NCI-H1417 treated with DMSO at 0.1 percent for 48 hours (cell line): ENCODE results near the gene LRRC8E.
A peak's percentile ranks its signal among the peaks of the same experiment; 100 is the strongest.
"Not testable (repeated sequence)": the region's sequence is repeated elsewhere in the genome, so short reads cannot be mapped to it uniquely, and the experiment has no call there.

ENCODE experiments used
- DNase-seq: peaks from one replicate; lab custom pipeline; 2025; lab: John Stamatoyannopoulos, UW

Gene LRRC8E

GRCh38 chr19:7855426-7856108 is 32.7 kb upstream of the LRRC8E start:
- no peak for DNase-seq

DNA sequence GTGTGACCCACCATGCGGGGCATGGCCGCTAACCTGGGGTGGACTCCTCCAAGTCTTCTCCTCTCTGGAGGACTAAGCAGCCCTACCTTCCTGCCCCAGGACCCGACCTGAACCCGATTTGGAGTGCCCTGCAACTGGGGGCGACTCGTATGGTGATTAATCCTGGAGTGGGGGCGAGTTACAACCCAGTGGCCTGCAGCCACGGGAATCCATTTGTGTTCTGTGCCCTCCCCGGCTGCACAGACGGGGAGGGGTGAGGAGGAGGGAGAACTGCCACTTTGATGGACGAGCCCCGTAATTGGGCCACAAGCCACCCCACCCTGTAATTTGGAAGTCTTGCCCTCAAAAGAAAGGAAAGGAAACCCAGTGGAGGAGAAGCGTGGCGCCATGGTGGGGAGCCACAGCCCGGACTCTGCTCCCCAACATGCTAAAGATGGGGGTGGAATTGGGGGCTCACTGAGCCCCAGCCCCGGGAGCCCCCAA is 32.2 kb upstream of the LRRC8E start:
- DNase-seq: no peak

- DNase-seq: no peak
Observed at GRCh38 chr19:7856679-7857663, 31.3 kb upstream of the LRRC8E start.

GRCh38 chr19:7857727-7858108 is 30.6 kb upstream of the LRRC8E start:
- no peak for DNase-seq

GRCh38 chr19:7858109-7858770 is 30.1 kb upstream of the LRRC8E start:
- DNase-seq: peak; percentile 49

GRCh38 chr19:7859087-7859486 is 29.2 kb upstream of the LRRC8E start:
- DNase-seq: not testable (repeated sequence)

DNA sequence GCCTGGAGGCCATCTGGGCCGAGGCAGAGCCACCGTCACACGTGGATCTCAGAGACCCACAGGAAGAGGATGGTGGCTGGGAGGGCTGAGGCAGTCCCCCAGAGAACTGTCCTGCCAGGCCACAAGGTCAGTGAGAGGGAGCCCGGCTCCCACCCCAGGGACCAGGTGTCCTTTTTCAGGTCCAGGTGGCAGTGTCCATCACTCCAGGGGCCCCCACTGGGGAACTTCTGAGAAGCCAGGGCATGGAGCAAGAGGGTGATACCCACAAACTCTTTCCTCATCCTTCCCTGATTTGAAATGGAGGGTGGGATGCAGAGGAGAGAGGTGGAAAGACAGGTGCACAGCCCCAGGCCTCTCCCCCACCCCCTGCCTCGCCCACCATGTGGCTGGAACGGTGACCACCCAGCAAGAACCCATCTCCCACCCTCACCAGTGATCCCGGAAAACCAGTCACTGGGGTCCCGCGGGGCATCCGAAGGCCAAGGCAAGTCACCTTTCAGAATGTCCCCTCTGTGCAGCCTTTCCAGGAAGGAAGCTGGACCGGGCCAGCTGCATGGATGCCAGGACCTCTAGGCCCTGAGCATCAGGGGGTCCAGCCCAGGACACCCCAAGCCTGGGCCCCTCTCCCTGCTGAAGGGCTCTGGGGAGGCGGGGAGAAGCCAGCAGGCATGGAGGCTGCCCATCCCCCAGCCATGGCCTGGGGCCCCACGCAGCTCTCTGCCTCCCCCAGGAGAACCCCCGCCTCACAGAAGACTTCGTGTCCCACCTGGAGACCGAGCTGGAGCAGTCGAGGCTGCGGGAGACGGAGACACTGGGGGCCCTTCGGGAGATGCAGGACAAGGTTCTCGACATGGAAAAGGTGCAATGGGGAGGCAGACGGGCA is 28.2 kb upstream of the LRRC8E start:
- no peak for DNase-seq

DNA sequence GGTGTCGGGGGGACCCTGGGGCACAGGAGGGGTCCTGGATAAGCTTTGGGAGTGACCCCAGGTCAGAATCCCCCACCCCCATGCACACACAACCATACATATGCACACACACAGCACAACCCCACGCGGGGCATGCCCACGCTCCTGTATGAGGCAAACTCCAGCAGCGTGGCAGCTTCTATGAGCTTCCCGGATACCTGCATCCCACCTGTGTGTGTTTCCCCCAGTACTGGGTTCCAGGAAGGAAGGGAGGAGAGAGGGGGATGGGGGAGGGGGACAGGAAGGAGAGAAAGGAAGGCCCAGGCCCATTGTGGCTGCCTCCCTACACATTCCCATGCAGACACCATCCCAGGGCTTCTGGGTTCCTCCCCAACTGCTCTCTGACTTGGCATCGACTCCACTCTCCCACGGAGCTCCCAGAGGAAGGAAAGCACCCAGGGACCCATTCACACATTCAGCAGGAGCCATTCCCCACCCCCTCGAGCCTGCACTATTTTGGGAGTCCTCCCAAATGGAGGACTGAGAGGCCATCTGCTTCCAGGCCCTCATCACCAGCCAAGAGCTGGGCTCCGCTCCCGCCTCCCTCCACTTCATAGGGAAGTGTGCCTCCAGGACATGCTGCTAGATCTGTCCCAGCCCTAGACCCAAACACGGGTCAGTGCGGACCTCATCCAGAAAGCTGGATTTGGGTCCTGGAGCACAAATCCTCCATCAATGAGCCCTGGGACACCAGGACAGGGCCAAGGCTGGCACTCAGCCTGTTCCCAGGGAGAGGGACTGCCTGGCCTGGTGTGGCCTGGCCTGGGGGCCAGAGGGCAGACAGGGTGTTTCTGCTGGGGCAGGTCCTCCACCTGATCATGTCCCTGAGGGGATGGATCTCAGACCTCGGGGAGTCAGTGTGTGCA is 27.3 kb upstream of the LRRC8E start:
- no peak for DNase-seq

- no peak for DNase-seq
Observed at GRCh38 chr19:7861619-7862412, 26.5 kb upstream of the LRRC8E start.

GRCh38 chr19:7862413-7862951 is 25.8 kb upstream of the LRRC8E start:
- no peak for DNase-seq

DNA sequence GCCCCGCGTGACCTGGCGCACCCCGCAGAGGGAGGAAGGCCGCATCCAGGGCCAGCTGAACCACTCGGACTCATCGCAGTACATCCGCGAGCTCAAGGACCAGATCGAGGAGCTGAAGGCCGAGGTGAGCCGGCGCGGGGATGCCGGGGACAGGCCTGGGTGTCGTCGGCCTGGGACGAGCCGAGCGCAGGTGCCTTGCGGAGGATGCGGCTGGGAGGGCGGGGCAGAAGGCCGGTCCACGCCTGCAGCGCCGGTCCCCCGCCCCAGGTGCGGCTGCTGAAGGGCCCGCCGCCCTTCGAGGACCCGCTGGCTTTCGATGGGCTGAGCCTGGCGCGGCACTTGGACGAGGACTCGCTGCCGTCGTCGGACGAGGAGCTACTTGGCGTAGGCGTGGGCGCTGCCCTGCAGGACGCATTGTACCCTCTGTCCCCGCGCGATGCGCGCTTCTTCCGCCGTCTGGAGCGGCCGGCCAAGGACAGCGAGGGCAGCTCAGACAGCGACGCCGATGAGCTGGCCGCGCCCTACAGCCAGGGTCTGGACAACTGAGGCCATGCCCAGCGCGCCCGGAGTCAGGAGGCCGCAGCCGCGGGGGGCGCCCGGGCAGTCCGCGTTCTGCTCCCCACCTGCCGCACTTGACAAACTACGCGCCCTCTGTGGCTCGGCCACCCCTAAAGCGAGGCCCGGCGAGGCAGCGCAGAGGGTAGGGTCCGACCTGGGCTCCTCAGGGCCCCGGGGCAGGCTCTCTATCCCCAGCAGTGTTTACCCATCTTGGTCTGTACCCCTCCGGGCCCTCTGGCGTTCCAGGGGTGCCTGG is 24.9 kb upstream of the LRRC8E start:
- no peak for DNase-seq

DNA sequence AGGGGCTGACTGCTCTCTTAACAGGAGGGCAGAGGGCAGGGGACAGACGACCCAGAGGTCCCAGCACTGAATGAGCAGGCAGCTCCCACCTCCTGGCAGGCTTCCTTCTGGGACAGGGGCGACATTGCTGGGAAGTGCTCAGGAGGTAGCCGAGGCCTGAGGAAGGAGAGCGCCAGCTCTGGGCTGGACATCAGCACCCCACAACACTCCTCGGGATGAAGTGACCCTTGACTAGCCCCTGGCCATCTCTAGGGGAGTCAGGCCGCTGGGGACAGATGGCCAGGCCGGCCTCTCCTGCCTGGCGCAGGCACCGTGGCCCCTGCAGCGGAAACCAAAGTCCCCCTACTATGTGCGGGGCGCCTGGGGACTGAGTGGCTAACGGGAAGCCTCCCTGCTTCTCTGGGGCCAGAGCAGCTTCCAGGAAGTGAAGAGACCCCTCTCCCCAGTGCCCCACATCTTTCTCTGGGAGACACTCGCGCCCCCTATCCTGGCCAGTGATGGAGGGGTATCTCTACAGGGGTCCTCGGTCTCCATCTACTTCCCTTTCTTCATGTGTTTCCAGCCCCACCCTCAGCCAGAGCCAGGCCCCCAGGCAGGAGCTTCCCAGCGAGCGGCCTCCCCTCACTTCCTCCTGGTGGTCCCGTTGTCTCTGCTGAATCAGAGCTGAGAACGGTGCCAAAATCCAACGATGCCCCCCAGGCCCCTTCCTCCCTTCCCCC is 24.2 kb upstream of the LRRC8E start:
- no peak for DNase-seq

GRCh38 chr19:7864690-7865074 is 23.6 kb upstream of the LRRC8E start:
- DNase-seq: no peak

- DNase-seq: no peak
Observed at GRCh38 chr19:7865262-7865911, 22.9 kb upstream of the LRRC8E start.

DNA sequence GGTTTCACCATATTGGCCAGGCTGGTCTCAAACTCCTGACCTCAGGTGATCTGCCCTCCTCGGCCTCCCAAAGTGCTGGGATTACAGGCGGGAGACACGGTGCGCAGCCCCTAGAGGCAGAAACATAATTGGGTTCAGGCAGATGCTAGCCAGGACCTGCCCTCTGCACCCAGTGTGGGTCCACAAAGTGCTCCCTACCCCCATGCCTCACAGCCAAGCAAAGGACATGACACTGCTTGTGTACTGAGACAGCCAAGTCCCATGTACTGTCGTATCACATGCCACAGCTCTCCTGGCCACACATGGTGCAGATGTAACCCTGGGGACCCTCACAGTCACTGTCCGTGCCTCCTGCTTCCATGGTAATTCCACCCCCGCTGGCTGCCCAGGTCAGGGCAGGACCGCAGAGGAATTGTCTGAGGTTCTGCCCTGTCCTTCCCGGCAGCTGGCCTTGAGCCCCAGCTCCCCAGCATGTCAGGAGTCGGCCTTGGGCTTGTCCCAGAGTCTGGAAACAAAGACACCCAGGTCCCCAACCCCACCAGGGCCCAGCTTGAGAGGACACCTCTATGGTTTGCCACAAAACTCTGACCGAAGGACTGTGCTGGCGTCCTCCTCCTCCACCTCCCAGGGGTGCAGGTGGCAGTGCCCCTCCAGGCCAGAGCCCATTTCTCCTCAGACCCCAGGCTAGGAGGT is 21.8 kb upstream of the LRRC8E start:
- no peak for DNase-seq

DNA sequence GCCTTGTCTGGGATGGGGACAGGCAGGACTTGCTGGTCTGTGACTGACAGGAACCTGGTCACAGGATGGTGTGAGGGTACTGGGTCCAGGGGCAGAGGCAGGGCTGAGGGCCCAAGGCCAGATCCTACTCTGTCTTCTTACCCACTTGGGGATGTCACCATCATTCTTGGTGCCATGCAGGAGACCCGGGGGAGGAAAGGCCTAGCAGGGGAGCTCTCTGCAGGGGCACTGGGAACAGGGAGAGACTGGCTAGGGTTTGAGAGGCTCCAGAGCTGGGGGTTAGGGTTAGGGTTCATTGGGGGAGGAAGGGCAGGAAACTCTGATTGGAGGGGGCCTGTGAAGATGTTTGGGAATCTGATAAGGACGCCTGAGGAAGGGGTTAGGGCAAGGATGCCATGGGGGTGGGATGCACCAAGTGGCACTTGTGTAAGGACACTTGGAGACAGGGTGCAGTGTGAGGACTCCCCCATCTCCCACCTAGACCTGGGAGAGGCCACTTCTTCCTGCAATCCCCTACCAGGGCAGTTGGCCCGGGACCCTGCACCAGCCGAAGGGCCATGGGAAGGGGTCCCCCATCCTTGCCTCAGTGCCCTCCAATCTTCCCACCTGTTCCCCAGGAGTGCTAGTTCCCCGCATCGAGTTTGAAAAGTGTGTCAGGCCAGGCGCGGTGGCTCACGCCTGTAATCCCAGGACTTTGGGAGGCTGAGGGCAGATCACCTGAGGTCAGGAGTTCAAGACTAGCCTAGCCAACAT is 21.0 kb upstream of the LRRC8E start:
- DNase-seq: no peak
